HTERT RPE-1 (cell line): ENCODE results near the gene PPP4R2.
"Not testable (repeated sequence)": the region's sequence is repeated elsewhere in the genome, so short reads cannot be mapped to it uniquely, and the experiment has no call there.

Experiments used
- in situ Hi-C: fragments of 300-500 bp; cut with MboI; formaldehyde crosslinking; loops from 4 replicates; pipeline ENCODE4 v1.14.3; 2020; ENCODE audit warnings: low sequenced_read_pairs

The PPP4R2 gene

DNA sequence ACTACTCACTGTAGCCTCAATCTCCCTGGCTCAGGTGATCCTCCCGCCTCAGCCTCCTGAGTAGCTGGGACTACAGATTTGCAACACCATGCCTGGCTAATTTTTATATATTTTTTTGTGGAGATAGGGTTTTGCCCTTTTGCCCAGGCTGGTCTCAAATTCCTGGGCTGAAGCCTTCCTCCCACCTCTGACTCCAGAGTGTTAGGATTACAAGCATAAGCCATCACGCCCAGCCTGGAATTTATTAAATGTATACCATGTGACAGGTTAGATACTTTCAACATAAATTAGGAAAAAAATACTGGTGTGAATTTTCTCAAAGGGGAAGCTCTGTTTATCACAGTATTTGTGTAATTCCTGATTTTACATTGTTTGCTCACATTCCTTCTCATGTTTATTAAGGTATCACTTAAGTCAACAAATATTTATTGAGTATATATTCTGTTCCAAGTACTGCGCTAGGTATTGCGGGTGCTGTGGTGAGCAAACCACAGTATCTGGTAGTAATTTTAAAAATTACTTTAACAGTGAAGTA lies 24.8 kb downstream of the PPP4R2 start:
- in situ Hi-C loops: no loop called here

DNA sequence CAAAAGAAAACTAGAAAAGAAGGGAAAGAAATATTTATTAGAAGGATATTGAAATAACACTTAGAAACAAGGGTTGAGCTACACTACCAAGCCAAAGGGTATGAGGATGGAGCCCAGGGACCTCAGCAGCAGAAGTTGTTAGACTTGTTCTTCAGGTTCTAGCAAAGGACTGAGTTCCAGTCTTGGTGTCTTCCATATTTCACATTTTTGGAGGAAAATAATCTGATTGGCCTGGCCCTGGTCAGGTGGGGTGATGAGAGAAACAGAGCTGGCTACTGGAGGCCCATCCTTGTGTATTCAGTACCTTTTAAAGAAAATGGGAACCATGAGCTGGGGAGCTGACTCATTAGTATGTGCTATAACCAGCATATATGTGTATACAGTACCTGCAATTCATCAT lies 28.2 kb downstream of the PPP4R2 start:
- in situ Hi-C loops: no loop called here

DNA sequence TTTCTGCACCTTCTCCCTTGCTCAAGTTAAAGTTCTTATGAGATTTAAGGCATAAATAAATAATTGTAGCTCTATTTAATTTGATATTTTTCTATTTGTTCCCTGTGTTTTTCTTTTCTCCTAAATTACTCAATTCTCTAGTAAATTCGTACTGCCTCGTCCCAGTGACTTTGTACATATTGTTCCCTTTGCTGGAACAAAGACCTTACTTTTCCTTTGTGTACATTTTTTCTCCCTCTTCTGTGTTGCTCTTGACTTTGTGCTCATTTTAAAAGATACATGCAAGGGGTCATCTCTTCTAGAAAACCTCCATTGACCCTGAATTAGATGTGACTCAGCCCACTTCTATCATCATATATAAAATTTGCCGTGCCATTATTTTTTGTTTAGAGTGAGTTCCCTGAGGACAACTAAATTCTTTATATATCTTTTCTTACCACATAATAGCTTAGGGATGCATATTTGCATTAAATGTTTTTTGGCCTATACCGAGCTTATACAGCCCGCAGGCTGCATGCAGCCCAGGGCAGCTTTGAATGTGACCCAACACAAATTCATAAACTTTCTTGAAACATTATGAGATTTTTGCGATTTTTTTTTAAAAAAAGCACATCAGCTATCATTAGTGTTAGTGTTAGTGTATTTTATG lies 29.6 kb downstream of the PPP4R2 start:
- in situ Hi-C loops: no loop called here

DNA sequence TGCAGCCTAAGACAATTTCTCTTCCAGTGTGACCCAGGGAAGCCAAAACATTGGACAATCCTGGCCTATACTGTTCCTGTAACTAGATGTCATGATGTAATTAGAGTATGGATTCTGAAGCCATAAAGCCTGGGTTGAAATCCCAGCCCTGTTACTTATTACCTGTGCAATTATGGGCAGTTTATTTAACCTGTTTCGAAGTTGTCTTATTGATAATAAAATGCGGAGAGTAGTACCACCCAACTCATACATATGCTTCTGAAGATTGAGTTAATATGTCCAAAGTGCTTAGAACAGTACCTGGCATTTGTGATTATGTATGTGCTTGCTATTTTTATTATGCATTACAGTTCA lies 30.1 kb downstream of the PPP4R2 start:
- in situ Hi-C loops: no loop called here

DNA sequence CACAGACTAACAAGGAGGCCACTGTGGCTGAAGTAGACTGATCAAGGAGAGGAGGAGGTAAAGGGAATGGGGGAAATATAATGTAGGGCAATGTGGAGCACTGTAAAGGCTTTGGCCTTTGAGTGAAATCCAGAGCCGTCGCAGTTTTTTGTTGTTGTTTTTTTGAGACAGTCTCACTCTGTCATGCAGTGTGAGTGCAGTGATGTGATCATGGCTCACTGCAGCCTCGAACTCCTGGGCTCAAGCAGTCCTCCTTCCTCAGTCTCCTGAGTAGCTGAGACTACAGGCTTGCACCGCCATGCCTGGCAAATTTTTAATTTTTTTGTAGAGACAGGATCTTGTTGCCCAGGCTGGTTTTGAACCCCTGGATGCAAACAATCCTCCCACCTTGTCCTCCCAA lies 32.2 kb downstream of the PPP4R2 start:
- in situ Hi-C loops: no loop called here

DNA sequence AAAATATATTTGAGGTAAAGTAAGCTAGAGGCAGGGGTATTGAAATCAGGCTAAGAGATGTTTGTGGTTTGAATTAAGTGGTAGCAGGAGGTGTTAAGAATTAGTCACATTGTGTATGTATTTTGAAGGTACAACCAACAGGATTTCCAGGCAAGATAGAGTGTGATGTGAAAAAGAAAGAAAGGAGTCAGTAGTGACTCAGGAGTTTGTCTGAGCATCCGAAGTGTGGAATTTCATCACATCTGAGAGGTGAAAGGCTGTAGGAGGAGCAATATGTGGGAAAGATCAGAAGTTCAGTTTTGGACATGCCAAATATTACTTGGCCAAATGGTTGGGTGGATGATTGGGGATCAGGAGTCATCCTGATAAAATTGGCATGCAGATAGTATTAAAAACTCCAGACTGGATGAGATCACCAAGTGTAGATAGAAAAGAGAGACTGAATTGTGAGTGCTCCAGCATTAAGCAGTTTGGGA lies 32.7 kb downstream of the PPP4R2 start:
- in situ Hi-C loops: no loop called here

DNA sequence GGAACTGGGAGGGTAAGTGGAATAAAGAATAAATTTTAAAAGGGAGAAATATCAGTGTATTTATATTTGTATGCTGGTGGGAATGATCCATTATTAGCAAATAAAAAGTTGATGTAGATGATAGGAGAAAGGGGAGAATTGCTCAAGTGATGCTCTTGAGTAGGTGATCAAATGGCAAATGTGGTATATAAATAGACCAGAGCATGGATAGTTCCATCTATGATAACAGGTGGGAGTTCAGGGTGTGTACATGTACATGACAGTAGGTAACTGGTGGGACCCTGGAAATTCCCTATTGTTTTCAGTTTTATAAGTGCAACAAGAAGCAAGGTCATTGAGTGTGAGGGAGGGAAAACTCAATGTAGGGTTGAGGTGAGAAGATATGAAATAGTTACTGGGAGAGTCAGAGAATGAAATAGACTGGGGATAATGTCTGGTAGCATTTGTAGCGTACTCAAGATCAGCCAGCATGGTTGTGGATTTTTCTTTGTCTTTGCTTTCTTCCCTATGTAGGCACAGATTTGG lies 33.5 kb downstream of the PPP4R2 start:
- in situ Hi-C loops: no loop called here

DNA sequence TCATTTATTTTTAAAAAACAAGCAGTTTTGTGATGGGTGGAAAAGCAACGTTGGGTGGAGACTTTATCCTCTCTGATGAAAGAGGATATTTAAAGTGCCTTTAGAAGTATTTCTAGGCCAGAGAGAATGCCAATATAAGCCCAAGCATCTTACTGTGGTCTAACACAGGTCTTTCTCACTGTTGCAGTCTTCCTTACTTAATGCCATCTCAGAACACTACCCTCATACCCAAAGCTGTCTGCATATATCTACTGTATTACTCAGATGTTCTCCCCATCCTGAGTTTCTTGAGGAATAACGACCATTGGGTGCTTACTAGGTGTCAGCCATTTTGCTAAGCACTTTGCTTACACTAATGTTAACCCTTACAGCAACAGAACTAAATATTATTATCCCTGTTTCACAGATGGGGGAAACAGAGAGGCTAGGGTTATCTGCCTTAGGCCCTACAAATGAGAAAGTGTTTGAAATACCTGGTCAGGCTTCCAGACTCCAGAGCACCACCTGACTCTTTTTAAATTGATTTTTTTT lies 35.0 kb downstream of the PPP4R2 start:
- in situ Hi-C loops: no loop called here

DNA sequence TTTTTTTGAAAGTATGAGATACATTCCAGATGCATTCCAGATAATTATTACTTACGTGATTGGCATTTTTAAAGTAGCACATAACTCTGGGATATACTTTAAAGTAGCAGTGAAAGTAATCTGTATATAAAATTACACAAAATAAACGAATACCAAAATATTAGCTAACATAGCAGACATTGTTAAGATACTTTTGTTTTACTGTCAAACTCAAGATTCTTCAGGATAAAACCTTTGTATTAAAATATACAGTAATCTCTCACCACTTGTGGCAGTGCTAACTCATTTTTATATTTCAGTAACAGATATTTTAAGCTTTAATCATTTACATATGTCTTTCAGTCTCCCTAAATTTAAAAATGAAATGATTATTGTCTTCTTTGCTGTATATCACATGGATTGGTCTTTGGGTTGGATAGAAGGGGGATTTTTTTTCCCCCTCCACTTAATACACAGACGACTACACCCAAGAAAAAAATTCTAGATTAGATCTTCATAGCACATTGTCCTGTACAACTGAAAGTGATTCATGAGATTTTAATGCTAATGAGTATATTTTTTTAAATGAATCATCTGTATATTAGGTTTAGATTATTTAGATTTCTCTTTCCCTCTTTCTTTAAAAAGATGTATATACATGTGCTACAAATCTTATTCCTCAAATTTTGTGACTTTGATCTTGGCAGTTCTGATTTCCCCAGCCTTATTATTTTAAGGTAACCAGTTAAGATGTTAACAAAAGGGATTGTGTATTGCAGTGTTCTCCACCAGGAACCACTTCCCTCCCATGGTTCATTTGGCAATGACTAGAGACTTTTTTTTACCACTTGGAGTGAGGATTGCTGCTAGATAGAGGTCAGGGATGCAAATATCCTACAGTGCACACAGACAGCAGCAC lies 40.3 kb downstream of the PPP4R2 start:
- in situ Hi-C loops: no loop called here

DNA sequence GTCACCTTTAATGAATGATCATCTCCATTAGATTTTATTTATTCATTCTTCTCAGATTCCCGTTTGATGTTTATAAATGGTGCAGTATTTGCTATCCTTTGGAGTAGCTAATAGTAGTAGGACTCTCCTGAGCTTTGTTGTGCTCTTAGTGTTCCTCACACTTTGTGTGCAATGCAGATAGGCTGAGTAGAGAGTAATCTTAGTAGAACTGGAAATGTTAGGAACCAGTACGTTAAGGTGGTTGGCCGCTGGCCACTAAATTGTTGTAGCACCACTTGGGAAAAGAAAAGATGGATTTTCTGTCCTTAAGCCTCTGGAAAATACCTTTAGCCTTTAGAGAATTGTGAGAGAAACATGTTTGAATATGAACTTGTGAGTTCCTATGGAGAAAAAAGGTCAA lies 44.9 kb downstream of the PPP4R2 start:
- in situ Hi-C loops: no loop called here

DNA sequence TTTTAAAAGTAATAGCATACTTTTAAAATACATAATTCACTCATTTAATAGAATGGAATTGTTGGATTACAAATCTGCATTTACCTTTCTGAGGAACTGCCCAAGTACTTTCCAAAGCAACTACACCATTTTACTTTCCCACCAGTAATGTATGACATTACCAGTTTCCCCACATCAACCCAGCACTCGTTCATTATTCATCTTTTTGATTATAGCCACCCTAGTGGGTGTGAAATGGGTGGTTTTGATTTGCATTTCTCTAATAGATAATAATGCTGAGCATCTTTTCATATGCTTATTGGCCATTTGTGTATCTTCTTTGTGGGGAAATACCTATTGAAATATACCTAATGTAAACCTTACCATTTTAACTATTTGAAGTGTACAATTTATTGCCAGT lies 46.8 kb downstream of the PPP4R2 start:
- in situ Hi-C loops: no loop called here

DNA sequence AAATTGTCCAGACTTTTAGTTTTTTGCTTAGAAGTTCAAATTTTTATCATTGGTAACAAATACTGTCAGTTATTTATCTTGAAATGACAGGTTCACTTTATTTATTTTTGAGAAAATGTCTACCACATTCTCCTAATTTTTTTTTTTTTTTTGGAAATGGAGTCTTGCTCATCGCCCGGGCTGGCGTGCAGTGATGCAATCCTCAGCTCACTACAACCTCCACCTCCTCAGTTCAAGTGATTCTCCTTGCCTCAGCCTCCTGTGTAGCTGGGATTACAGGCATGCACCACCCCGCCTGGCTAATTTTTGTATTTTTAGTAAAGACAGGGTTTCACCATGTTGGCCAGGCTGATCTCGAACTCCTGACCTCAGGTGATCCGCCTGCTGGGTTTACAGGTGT lies 48.8 kb downstream of the PPP4R2 start:
- in situ Hi-C loops: no loop called here

DNA sequence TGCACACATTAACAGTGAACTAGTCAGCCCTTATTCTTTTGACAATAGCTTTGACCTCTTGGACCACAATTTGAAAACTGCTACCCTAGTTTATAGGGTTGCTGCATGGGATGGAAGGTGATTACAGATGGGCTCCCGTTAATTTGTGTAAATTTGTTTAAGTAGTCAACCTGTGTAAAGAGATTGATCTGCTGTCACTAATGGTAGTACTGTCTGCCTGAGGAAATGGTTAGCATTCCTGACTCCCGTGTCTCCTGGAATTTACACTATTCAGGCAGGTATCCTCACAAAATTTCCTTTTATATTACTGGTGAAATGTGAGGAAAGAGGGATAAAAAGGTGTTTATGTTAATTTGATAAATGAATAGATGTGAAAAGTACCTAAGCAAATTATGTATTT lies 49.6 kb downstream of the PPP4R2 start:
- in situ Hi-C loops: no loop called here

DNA sequence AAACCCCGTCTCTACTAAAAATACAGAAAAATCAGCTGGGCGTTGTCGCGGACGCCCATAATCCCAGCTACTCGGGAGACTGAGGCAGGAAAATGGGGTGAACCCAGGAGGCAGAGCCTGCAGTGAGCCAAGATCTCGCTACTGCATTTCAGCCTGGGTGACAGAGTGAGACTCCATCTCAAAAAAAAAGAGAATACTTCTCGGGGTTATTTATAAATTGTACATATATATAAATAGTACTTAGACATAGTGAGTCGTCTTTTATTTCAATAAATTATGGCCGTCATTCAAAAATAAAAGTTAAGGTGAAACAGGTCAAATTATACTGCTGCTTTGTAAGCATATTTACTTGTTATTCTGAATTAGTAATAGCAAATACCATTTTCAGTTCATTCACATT lies 52.7 kb downstream of the PPP4R2 start:
- in situ Hi-C loops: no loop called here

DNA sequence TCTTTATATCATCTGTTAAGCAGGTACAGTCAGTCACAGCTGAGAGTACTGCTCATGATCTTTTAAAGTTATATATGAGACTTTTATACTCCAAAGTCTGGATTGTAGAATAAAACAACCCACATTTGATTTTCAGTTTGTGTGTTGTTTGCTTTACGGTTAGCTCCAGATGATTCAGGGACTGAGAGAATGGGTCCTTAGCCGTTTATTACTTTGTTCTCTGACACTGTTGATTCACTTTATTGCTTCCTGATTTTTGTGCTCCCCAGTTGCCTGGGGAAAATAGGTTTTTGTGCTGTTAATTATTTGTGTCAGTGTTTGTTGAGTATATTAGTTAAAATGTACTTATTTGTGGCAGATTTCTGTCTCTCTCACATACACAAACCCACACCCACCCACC lies 56.2 kb downstream of the PPP4R2 start:
- in situ Hi-C loops: no loop called here

DNA sequence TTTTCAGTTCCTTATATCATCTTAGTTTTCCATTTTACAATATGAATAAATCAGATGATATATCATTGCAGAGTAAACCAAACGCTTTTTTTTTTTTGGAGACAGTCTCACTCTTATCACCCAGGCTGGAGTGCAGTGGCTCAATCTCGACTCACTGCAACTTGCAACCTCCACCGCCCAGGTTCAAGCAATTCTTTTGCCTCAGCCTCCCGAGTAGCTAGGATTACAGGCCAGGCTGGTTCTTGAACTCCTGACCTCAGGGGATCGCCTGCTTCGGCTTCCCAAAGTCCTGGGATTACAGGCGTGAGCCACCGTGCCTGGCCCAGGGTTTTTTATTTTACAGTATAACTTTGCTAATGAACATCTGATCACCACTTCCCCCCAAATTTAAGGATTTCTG lies 59.0 kb downstream of the PPP4R2 start:
- in situ Hi-C loops: no loop called here

DNA sequence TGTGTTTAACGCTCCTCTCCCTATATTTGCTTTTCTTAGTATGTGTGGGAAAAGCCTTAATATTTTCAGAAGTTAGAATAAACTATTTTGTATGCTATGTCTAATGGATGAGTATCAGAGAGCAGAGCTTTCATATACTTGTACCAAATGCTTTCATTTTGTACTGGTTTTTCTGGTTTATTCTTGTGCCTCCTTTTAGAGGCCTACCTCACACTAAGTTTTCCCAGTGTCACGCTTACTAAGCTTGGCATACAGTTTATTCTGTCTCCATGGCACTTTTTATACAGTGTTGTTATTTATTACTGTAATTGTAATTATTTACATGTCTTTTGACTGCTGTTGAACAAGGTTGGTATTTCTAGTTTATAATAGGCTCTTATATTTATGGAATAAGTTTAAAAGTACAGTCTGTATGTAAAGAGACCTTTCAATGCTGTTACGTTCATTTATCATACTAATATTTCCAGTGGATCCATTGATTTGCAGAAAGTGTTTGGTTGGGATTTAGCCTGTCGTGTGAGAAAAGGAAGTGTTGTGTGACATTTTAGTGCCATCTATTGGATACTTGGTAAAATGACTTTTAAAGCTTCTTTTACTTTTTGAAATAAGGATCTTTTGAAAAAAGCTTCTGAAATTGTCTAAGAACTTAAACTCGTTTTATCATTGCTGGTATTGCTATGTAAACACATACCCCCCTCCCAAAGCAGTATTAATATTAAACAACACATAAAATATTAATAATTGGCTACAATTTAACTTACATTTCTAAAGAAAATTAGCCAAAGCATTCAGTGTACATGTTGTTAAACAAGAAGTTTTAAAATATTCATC lies 59.6 kb downstream of the PPP4R2 start:
- in situ Hi-C loops: no loop called here

DNA sequence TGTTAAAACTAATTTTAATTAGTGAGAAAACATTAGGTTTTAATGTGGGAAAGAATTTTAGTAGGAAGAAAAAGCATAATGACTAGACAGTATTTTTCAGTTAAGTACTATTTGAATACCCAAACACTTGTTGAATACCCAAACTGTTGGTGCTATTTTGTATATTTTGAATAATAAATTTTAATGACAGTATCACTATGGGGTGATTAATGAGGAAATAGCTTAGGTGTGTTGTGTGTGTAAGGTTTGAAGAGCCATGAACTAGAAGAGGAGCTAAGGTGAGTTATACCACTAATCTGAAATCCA lies 60.2 kb downstream of the PPP4R2 start:
- in situ Hi-C loops: no loop called here

DNA sequence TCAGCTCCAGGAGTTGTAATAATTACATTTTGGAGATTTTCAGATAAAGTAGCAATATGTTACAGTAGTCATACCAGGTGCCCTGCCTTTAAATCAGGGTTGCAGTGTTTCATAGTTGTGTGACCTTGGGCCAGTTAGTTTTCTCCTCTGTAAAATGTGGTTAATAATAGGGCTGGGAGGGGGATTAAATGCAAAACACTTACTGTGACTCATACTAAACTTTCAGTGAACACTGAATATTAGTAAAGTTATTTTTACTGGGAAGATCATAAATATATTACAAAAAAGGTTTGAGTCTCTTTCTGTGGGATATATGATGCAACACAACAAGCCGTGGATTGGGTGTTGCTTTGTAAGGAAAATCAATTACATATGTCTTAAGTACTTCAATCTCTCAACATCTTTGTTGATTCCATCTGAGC lies 63.7 kb downstream of the PPP4R2 start:
- in situ Hi-C loops: no loop called here

DNA sequence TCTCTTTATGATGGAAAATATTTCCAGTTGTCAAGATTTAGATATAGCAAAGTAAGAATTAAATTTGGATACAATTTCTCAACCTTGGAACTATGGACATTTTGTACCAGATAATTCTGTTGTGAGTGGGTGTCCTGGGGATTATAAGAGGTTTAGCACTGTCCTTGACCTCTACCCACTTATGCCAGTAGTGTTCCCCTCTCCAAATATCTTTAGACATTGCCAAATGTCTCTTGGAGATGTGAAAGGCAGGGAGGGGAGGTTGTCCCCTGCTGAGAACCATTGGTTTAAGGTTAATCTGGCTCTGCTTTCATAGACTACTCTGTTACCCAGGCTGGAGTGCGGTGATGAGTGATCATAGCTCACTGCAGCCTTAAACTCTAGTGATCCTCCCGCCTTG lies 64.8 kb downstream of the PPP4R2 start, which contains the start of gene EBLN2:
TSS of gene EBLN2 (plus strand) at position 244 of the 400 bp plus-strand sequence. CDS start 423 bp downstream, outside the sequence.
- in situ Hi-C loops: no loop called here

DNA sequence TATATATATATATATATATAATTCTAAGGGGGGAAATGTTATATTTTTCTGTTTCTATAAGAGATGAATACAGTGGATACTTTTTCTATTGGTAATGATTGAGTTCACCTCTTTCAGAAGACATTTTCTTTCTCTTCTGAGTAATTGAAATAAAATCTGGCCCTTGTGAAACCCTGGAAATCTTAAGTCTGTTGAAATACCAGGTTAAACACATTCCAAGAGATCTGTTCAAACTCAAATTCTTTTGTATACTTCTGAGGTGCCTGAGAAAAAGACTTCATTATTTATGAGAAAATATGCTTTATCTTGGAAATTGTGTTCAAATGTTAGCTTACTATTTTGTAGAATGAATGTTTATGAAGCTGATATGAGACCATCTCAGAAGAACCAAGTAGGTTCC lies 69.6 kb downstream of the PPP4R2 start:
- in situ Hi-C loops: not testable (repeated sequence)
